GM23248 (cell line): ENCODE data around the gene KCND1.

Experiments used
- EZH2 ChIP-seq: fragments of 200-600 bp; sonication (generic); IDR thresholded peaks from 2 replicates; pipeline ENCODE4 v1.6.1; 2018; ENCODE audit warnings: antibody characterized with exemption, mild to moderate bottlenecking; ENCODE audit not compliant: insufficient read depth, poor library complexity, severe bottlenecking
- EZH2phosphoT487 ChIP-seq: fragments of 200-600 bp; sonication (generic); IDR thresholded peaks from 2 replicates; pipeline ENCODE4 v1.6.1; 2018; ENCODE audit warnings: antibody characterized with exemption, moderate library complexity, mild to moderate bottlenecking, low read depth; ENCODE audit not compliant: insufficient read depth

DNA sequence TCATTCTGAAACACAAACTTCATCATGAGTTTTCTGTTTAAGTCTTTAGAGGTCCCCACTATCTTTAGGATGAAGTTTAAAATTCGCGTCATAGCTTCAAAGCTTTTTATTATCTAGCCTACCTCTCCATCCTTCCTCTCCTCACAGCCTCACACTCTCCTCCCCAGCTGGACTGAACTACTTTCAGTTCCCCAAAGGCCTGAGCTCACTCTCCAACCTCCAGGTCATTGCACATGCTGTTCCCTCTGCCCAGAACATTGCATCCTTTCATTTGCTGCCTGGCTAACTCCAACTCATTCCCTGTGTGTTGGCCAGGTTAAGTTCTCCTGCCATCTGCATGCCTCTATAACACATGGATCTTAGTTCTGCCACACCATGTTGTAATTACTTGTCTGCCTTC is 11.4 kb downstream of the KCND1 start:
- TF ChIP-seq EZH2phosphoT487 (no peak), EZH2 (no peak)
